Stimulated activated CD8-positive, alpha-beta memory T cell treated with anti-CD3 and anti-CD28 coated beads, Interleukin-15, amount 100 ng/mL, for 48 hours (primary cell): ENCODE measurements around the gene SLC1A4.
"Not testable (repeated sequence)": the region's sequence is repeated elsewhere in the genome, so short reads cannot be mapped to it uniquely, and the experiment has no call there.

ENCODE experiments used
- DNase-seq, 2 donors: peaks; one replicate each; pipeline ENCODE4 v3.0.0-alpha.2; 2020; ENCODE audit warnings: low read depth in 2 of 2

The SLC1A4 gene

GRCh38 chr2:64963719-64964118, 25.5 kb upstream of the SLC1A4 start:
- no peak for DNase-seq

- DNase-seq, result no peak
These were observed 23.2 kb upstream of the SLC1A4 start for GRCh38 chr2:64966017-64966416.

GRCh38 chr2:64966839-64967238, 22.4 kb upstream of the SLC1A4 start:
- no peak for DNase-seq

- no peak for DNase-seq
These were observed 21.6 kb upstream of the SLC1A4 start for GRCh38 chr2:64967601-64968000.

- not testable (repeated sequence) for DNase-seq
These were observed 20.1 kb upstream of the SLC1A4 start for GRCh38 chr2:64969086-64969485.

- no peak for DNase-seq
These were observed 18.7 kb upstream of the SLC1A4 start for GRCh38 chr2:64970495-64970894.

- DNase-seq, result no peak
These were observed 16.8 kb upstream of the SLC1A4 start for GRCh38 chr2:64972426-64972825.

GRCh38 chr2:64972876-64973275, 16.3 kb upstream of the SLC1A4 start:
- DNase-seq, result no peak

GRCh38 chr2:64975232-64975821, 13.9 kb upstream of the SLC1A4 start:
- DNase-seq, result no peak

- DNase-seq, result no peak
These were observed 12.9 kb upstream of the SLC1A4 start for GRCh38 chr2:64976276-64976675.

GRCh38 chr2:64978514-64979268, 10.5 kb upstream of the SLC1A4 start:
- no peak for DNase-seq

GRCh38 chr2:64979744-64980143, 9.5 kb upstream of the SLC1A4 start:
- DNase-seq, result no peak

GRCh38 chr2:64980183-64980582, 9.0 kb upstream of the SLC1A4 start:
- DNase-seq, result no peak

- no peak for DNase-seq
These were observed 6.8 kb upstream of the SLC1A4 start for GRCh38 chr2:64982311-64982857.

GRCh38 chr2:64982932-64983331, 6.3 kb upstream of the SLC1A4 start:
- DNase-seq, result no peak

GRCh38 chr2:64985447-64985846, 3.8 kb upstream of the SLC1A4 start:
- DNase-seq, result no peak

- DNase-seq, result no peak
These were observed 1.9 kb upstream of the SLC1A4 start for GRCh38 chr2:64987001-64987955.

GRCh38 chr2:64987956-64988419, 1.2 kb upstream of the SLC1A4 start:
- no peak for DNase-seq

GRCh38 chr2:64988420-64989125, 626 bp upstream of the SLC1A4 start:
- peak; percentile 45 to 59 for DNase-seq

- no peak for DNase-seq
These were observed 899 bp downstream of the SLC1A4 start for GRCh38 chr2:64989982-64990614.

- no peak for DNase-seq
These were observed 1.7 kb downstream of the SLC1A4 start for GRCh38 chr2:64990876-64991275.
